ENCODE measurements around the gene NAALADL2.
"Not testable (repeated sequence)": the region's sequence is repeated elsewhere in the genome, so short reads cannot be mapped to it uniquely, and the experiment has no call there.

NAALADL2 gene

DNA sequence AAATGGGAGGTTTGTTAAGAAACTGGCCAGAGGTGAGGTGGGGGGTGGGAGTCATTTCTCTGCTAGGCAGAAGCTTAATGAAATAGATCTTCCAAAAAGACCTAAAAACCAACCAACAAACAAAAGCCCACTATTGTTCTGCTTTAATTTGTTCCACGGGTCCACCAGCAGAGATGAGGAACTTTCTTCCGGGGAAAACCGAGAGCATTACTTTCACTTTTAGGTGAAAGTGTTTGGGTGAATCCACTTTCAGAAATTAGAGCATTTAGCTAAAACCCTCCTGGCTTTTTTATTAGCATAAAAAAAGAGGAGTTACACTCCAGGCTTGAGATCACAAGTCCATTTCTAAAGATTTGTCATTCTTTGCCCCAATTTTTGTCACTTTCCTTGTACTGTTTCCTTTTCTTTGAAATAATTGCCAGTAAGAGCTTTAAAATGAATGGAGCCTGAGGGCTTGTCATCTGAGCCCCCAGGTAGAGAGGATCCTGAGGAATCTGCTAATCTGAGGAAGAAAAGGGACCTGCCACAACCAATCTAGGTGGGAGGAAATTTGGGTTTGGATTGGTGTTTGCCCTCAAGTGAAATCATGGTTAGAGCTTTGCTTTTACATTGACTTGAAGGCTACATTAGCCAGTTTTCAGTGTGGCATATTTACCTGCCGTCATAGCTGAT is 667.6 kb downstream of the NAALADL2 start:
- no peak for DNase-seq

DNA sequence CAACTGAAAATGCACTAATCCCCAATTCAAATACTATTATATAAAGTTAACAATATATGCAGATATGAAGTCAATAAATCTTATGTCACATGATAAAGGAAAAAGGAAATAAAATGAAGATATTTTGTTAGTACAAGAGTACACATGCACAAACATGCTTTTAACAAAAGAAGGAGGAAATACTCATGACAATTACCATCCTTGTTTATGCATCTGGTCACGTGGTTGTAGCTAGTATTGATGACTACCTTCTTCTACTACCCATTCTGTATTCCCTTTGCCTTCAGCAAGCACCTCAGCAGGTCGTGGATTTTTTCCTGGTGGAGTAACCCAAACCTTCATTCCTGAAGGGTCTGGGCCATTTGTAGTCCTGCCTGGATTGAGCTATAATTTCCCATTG is 669.6 kb downstream of the NAALADL2 start:
- not testable (repeated sequence) for DNase-seq

DNA sequence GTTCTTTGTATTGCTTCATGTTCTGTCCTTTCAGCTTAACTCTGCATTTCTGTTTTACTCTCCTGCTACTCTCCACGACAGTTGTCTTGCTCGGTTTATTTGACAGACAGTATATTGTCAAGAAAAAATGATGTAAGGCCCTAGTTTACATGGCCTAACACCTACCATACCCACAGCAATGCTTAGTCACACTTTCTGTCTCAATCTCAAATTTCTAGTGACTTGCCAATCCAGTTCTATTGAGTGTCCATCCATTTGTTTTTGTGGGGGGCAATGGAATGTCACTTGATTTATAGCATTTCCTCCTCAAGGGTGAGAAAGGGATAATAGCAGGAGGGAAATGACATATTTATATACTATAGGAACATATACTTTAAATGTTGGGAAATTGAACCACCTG is 676.2 kb downstream of the NAALADL2 start:
- DNase-seq: no peak

DNA sequence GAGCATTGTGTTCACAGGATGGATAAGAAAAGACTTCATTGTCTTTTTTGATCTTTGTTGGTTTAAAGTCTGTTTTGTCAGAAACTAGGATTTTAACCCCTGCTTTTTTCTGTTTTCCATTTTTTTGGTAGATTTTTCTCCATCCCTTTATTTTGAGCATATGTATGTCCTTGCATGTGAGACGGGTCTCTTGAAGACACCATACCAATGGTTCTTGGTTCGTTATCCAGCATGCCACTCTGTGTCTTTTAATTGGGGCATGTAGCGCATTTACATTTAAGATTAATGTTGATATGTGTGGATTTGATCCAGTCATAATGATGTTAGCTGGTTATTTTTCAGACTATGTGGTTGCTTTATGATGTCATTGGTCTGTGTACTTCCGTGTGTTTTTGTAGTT is 687.0 kb downstream of the NAALADL2 start:
- no peak for DNase-seq

DNA sequence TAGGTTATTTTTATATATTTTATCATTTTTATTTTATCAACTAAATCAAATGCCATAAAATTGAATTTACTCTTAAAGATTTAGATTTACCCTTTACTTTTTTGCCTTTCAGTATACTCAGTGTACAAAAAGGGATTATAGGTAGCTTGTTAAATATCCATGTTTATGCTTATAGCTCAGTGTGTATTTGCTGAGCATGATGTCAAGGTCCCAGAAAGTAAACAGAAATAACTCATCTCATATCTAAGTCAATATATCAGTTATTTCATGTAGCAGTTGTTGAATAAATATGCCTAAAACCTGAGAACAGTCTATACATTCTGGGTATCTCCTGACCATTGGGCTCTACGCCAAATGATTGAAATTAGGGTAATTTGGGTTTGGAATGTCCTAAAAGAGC is 693.8 kb downstream of the NAALADL2 start:
- DNase-seq: no peak

DNA sequence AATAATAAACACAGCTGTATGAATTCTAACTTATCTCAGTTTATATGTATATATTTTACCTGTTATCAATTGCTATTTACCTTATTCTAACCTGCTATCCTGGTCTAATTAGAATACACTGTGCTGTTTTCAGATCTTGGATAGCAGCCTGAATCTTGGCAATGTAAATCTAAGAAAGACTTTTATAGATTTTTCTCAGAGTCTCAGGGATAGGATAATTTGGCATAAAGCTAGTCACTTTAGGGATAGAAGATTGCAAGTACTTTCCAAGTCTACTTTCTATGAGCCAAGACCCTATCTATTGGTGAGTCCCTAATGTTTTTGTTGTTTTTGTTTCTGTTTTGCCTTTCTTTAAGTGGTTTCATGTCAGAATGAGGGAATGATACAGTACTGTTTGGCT is 695.7 kb downstream of the NAALADL2 start:
- no peak for DNase-seq

DNA sequence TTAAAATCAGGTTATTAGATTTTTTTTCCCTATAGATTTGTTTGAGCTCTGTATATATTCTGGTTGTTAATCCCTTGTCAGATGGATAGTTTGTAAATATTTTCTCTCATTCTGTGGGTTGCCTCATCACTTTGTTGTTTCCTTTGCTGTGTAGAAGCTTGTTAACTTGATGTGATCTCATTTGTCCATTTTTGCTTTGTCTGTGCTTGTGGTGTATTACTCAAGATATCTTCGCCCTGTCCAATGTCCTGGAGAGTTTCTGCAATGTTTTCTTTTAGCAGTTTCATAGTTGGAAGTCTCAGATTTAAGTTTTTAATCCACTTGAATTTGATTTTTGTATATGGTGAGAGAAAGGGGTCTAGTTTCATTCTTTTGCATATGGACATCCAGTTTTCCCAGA is 699.1 kb downstream of the NAALADL2 start:
- DNase-seq: no peak

DNA sequence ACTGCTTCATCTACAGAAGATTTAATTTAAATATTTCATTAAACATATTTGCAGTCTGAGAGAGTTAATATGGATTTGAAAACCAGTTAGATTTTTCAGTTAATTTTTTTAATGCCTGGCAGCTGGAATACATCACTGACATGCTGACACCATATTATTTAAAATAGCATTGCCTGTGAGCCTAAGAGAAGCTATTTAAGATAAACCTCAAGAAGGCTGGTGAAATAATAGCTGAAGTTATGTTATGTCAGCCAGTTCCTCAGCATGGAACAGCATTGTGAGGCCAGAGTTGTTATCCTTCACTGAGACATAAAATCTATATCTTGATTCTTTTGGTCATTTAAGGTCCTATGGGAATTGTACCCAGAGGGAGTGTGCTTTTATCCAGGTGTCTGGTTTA is 705.2 kb downstream of the NAALADL2 start:
- DNase-seq: no peak

DNA sequence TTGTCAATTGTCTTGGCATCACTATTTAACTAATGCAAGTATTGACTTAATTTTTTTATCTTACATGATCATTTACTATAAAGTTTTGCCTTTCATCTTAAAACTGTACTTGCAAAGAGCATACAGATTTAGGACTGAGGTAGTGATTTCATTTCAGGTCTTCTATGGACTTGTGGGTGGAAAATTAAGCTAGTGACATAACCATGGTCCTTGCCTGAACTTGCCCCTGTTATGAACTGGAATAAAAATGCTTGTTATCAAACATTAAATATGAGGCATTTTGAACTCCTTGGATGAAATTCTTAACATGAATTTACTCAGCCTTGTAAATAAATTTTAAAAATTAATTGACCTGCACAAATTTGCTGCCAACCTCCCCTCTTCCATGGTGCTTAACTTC is 712.0 kb downstream of the NAALADL2 start:
- DNase-seq: no peak

DNA sequence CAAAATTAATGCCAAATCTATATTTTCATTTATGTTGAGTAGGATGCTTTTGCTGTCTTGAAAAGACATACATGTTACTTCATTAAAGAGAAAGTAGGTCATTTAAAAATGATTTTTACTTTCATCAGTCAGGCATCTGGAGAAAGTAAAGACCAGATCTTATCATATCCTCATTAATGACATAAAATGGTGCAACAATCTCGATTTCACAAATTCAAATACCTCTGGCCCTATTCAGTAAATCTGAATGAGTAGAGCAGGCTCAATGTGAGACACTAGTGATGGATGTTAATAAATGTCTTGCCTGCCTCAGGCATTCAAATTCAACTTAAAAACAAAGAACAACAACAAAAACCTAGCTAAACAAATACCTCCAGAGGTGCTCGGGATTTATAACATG is 714.1 kb downstream of the NAALADL2 start:
- no peak for DNase-seq

DNA sequence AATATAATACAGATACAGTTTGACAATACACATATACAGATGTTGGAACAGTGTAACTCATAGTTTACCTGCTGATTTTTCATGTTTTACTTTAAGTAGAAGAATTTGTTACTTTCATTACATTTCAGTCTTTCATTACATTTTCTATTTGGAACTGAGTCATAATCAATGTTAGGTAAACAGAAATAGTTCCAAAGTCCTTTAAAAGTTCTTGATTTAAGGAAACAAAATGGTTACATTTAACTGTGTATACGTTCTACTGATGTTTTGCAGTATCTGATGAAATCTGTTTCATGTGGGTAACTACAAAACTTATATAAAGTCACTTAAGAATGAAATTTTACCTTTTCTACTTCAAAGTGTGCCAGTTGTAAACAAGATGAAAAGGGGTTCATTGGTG is 721.2 kb downstream of the NAALADL2 start:
- DNase-seq: no peak

DNA sequence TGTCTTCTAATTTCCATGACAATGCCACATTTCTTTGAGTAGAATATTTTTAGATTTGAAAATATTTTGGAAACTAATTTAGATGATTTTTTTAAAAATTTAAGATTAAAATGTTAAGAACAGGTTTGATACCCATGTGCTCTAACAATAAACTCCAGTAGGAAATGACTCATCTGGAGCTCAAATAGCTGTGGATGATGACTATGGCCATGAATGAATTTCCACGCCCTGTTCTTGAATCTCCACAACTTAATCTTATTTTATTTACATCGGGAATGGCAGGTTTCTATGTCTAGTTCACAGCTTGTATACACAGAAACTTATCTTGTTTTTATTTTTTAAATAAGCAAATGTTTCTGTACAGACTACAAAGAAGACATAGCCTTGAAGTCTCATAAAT is 726.8 kb downstream of the NAALADL2 start:
- no peak for DNase-seq

DNA sequence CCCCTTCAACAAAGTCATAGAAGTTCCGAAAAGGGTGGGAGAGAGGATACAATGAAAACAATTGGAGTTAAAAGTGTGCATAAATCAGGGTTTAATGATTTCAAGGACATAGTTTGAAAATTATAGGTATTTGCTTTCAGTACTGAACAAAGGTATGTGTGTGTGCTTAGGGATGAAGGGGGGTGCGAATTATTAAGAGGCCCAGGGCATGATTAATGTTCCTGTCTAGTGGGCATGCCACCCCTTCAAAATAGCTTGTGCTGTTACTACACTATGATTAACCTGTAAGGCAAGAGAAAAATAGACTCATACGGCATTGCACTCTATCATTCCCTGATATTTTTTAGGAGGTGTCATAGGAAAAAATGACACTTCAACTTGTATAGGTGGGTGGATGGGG is 731.6 kb downstream of the NAALADL2 start:
- no peak for DNase-seq

DNA sequence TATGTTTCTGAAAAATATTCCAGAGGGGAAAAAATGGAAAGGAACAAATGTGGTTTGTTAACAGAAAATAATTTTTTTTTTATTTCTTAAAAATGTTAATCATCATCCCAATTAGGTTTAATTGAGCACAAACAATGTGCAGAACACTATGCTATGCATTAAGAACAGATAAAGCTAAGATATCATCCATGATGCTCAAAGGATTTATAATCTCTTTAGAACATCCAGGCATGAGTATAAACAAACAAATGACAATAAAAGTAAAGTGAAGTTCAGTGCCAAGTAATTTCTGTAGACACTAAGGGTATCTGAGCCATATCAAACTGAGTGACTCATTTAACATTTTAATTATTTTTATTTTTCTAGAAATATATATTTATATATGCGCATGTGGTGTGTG is 732.2 kb downstream of the NAALADL2 start:
- DNase-seq: no peak

DNA sequence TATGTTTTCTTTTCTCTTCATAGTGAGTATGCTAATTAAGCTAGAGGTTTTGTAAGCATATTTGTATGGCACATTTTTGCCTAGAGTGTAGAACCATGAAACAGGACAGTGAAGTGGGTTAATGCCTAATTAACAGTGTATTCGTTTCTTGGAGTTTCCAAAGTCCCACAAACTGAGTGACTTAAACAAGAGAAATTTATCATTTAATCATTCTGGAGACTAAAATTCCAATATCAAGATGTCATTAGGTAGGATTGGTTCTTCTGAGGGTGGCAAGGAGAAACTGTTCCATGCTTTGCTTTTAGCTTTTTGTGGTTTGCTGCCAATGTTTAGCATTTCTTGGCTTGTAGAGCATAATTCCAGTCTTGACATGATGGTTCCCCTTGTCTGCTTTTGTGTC is 734.2 kb downstream of the NAALADL2 start:
- no peak for DNase-seq

DNA sequence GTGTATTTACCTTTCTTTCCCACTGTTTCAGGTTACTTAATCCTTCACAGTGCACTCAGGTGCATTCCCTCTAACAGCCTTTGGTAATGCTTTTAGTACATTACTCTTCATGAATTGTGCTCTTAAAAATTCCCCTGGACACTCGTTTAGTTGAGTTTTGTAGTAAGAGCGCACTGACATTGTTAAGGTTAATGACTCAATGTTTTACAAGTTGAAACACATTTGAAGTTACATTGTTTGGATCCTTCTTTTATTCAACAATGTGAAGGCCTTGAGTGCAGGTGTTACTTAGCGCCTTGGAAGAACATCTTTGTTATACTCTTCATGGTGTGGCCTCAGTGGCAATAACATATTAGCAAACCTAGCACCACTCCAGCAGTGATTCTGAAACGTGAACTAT is 739.6 kb downstream of the NAALADL2 start:
- no peak for DNase-seq

DNA sequence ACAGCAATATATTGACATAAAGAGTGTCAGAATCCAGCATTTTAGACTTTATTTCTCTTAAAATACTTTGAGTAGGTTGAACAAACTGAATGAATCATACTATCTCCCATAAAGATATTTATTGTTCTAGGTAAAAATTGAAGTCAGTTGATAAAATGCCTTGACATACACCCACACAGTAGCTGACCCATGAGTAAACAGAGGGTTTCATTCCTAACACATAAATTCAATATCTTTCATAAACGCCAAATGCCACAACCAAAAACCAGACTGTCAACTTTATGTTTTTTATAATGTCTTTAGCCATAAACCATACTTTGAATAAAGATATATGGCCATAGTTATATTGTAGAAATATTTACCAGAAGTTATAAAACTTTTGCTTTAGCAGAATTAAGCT is 742.4 kb downstream of the NAALADL2 start:
- no peak for DNase-seq

DNA sequence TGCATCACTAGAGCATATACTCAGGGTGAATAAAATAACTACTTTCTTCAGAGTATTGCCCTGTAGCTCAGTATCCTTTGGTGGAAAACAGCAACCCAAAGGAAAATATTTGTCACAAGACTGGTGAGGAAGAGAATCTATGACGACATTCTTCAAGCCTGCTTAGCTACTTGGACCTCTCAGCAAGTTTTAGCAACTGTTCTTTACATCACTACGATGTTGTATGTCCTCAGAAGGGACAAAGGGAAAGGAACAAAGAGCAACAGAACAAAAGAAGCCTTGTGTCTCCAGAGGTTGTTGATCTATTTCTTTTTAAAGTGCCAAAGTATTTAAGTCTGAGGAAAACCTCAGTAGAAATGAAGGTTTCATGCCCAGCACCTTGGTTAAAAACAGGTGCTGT is 746.7 kb downstream of the NAALADL2 start:
- DNase-seq: no peak

DNA sequence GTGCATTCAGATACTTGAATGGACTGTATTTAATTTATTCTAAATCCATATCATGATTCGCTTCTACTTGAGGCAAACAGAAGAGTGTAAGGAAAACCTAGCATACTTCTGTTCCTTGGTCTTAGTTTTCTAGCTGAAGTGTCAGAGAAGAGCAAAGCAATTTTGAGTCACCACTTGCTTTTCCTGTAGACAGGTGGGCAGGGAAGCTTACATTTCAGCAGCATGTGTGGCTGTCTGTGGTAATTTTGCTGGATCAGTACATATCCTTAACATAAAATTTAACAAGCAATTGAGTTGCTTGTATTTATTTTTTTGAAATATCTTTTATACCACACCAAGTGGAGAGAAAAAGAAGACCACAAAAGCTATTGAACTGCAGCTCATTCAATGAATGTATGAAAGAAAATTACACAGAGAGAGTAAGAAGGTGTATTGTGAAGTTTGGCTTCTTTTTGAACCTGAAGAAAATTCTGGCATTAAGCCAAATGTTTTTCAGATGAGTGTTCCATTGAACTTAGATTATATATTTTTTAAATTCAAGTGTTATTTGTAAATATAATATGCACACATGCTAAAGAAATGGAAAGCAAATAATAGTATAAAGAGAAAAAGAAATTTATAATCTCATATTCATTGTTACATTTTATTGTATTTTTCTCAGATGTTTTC is 747.6 kb downstream of the NAALADL2 start:
- DNase-seq: no peak

DNA sequence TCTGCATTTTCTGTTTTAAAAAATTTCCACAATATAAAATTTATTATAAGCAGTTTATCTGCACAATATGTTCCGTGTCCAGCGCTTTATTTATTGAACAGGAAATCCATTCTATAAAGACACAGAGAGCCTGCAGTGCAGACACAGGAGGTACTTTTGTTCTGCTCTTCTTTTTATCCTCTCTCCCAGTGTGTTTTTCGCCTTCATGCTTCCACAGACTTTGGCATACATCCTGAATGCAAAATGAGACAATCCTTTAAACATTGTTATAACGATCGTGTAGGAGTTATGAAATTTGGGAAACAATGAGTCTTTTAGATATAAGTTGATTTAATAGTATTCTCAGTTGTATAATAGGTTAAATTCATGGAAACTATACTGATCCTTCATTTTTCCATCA is 749.2 kb downstream of the NAALADL2 start:
- no peak for DNase-seq

DNA sequence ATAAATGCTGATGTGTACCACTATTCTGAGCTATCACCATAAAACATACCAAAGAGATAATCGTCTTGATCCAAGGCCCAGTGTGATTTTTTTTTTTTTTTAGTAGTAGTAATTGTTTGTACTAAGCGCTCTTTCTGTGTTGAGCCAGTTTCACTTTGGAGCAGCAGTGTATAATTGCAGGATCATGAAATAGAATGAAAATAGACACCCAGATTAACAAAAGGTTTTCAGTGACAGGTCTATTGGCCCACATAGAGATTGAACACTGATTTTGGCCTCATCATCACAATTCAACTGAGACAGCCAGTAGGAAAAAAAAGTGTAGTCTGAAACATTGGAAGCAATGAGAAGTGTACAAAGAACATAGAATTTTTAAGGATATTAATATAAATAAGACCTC is 749.8 kb downstream of the NAALADL2 start:
- no peak for DNase-seq

DNA sequence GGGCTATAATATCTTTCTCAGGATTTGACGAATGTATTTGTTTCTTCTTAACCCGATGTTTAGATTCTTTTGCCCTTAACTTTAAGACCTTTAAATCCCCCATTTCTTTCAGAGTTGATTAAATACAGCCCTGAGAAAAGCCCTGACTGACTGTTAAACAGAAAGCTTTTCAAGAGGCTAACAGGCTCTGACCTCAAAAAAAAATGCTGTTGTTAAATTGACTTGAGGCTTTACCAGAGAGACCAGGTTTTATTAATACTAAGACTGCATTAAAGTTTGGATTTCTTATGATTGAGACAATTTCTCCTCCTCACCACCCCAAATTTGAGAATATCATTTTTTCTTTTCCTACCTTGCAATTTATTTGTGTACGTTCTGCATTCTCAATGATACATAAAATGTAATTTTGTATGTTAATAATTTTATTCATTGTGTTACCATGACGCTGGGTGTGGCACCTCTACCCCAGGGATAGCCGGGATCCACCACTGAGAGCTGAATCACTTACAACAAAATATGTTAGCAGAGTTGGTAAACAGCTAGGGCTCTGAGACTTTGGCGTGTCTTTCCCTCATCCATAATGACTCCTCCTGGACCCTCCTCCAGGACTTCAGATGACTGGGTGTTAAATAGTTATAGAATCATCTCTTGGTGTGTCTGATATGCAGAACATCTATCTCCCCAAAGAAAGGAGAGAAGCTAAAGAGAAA is 753.5 kb downstream of the NAALADL2 start:
- DNase-seq: no peak

DNA sequence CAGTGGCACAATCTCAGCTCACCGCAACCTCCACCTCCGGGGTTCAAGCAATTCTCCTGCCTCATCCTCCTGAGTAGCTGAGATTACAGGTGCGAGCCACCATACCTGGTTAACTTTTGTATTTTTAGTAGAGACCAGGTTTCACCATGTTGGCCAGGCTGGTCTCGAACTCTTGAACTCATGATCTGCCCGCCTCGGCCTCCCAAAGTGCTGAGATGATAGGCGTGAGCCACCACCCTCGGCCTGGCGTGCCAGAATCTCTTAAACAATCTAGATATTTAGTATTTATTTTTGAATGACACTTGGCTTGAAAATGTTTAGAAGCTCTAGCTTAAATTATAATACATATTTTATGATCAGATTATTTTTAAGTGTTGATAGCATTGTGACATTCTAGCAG is 755.0 kb downstream of the NAALADL2 start:
- not testable (repeated sequence) for DNase-seq

DNA sequence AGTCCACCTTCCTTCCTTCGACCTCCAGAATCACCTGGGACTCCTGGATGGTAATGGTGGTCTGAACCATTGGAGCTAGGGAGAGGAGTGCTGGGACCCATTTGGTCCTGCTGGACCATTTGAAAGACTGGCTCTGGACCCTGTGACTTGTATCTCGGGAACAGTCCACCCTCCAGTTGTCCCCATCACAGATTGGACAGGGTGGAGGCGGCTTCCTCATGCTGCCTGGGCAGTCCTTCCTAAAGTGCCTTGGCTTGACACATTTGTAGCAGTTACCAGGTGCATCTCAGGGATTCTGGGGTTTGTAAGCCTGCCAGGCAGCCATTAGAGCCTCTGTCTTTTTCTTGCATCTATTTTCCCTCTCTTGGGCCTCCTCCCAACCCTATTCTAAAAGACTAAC is 758.1 kb downstream of the NAALADL2 start:
- no peak for DNase-seq

DNA sequence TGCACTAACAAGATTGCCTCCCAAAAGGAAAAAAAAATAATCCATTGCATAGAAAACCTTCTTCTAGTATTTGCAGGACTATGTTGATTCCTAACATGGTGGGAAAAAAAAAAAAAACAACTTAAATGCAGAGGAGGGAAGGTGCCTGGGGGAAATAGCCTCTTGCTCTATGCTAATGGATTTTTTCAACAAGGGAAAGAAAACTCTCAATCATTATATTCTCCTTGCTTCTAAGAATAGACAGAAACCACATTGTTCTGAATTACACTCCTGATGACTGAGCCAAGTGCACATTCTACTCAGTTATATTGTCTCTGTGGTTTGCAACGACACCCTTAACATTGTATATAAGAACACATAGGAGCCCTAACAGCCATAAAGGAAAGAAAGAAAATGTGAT is 760.2 kb downstream of the NAALADL2 start:
- no peak for DNase-seq
